Raji (cell line): Measurements from ENCODE around the gene NDFIP1.

Source experiments
- POLR2A ChIP-seq: IDR thresholded peaks from 2 replicates; pipeline ENCODE4 v1.6.1; 2011; ENCODE audit warnings: low read depth, low read length, control low read depth; ENCODE audit not compliant: insufficient read depth

The NDFIP1 gene, protein sequence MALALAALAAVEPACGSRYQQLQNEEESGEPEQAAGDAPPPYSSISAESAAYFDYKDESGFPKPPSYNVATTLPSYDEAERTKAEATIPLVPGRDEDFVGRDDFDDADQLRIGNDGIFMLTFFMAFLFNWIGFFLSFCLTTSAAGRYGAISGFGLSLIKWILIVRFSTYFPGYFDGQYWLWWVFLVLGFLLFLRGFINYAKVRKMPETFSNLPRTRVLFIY

DNA sequence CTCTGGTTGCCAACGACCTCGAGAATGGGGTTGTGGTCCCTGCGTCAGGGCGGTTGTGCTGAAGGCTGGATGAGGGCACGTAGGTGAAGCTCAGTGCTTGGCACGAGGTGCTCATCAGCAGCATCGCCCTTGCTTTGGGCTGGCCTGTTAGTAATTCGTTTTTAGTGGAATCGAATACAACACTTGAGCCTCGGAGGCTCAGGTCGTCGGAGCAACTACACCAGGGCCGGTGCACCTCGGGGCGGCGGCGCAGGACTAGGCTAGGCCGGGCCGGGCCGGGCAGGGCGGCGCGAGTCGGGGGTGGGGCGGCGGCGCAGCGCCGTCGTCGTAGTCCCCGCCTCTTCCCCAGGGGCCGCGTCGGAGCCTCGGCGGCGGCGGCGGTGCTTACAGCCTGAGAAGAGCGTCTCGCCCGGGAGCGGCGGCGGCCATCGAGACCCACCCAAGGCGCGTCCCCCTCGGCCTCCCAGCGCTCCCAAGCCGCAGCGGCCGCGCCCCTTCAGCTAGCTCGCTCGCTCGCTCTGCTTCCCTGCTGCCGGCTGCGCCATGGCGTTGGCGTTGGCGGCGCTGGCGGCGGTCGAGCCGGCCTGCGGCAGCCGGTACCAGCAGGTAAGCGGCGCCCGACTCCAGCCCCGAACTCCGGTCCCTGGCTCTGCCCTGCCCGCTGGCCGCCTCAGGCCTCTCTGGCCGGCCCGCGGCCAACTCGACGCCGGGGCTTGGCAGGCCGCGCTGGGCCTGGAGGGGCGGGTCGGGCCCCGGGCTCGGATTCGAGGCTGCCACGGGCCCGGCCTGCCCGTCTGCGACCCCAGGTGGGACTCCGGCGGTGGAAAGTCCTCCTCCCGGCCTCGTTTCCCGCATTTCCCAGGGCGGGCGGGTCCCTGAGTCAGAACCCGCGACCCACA, at the start of gene NDFIP1:
NDFIP1 (plus strand) TSS at position 348 of the 899 bp plus-strand sequence; CDS start at position 544, 196 bp downstream.
- TF ChIP-seq POLR2A = peak; percentile 76

DNA sequence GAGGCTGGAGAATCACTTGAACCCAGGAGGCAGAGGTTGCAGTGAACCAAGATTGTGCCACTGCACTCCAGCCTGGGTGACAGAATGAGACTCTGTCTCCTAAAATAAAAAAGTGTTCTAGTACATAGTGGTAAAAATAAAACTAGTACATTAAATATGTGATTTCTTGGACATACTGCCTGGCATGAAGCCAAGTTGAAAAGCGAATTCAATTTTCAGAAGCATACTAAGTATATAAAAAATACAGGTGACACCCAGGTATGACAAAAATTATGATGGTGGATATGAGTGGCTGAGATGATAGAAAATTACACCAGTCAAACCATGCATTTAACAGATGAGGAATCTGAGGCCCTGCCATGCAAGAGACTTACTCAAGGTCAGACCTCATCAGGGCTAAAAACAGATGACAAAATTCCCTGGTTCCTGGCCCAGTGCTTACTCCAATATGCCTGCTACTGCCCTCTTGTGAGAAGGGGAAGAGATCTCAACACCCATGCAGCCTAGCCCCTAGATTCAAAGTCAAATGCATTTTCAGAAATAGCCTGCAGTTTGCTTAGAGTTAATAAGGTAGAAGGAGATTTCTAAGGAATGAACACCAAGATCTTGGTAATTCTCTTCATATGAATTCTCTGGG, 49.2 kb upstream of the NDFIP1 start:
- no peak for TF ChIP-seq POLR2A

DNA sequence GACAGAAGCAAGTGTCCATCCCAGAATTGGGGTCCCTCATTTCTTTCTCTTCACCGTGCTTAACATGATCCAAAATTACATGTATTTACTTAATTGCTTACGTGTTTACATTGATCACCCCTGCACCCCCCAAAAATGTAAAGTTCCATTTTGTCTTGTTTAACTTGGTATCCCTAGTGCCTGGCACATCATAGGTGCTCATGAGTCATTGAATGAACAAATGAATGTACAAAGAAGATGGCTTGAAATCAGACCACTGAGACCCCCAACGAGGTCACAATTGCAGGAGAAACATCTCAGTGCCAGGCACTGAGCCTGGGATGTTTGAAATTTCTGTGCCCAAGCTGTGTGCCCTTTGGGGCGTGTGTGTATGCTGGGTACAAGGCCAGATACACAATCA, 45.2 kb upstream of the NDFIP1 start:
- no peak for TF ChIP-seq POLR2A

DNA sequence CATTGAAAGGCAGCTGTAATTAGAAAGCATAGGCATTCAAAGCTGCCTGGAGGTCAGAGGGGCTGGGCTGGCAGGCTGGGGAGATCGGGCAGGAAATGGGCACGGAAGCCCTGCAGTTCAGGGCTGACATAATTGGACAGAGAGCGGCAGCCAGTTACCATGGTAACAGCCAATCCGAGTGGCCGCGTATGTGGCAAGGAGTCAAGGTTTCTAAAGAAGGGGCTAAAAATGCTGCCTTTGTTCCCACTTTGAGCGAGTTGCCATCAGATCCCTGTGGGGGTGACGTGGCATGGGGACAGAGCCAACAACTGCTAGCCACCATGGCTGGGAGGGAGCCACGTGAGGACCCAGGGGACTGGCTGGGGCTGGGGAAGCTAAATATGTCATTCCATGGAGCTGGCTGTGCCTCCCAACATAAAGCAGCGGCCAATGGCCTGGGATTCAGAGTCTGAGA, 44.7 kb upstream of the NDFIP1 start:
- no peak for TF ChIP-seq POLR2A

DNA sequence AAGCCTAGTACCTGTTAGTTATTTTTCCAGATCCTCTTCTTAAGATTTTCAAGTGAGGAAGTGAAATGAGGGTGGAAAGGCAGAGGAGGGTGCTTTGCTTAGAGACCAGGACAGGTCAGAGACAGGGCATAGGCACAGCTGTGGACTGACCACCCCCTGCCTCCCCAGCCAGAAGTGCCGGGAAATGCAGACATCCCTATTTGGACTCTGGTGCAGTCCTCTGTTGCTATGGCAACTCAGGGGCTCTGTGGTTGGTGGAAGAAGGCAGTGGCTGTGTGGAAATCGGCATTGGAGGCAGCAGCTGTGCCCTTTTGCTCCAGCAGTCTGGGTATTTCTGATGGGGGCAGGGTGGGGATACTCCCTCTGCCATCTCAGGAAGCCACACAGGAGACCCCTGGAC, 43.3 kb upstream of the NDFIP1 start:
- no peak for TF ChIP-seq POLR2A

- TF ChIP-seq POLR2A = no peak
Observed at GRCh38 chr5:142069606-142070399, 38.8 kb upstream of the NDFIP1 start.

DNA sequence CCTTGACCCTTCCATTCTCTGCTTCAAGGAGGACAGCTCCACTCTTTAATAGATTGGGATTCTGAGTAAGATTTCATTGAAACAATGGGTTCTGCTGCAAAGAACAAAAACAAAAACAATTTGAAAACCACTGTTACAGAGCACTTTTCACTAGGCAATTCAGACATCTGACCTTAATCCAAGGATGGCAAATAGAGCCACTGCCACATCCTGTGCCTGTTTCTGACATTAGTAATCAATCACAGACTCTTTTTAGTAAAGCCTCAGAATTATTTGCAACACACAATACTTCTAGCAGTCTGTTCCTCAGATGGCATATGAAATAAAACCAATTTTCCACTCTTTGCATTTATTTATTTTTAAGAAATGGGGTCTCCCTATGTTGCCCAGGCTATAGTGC, 37.8 kb upstream of the NDFIP1 start:
- no peak for TF ChIP-seq POLR2A

GRCh38 chr5:142072488-142072887, 36.1 kb upstream of the NDFIP1 start:
- TF ChIP-seq POLR2A = no peak

DNA sequence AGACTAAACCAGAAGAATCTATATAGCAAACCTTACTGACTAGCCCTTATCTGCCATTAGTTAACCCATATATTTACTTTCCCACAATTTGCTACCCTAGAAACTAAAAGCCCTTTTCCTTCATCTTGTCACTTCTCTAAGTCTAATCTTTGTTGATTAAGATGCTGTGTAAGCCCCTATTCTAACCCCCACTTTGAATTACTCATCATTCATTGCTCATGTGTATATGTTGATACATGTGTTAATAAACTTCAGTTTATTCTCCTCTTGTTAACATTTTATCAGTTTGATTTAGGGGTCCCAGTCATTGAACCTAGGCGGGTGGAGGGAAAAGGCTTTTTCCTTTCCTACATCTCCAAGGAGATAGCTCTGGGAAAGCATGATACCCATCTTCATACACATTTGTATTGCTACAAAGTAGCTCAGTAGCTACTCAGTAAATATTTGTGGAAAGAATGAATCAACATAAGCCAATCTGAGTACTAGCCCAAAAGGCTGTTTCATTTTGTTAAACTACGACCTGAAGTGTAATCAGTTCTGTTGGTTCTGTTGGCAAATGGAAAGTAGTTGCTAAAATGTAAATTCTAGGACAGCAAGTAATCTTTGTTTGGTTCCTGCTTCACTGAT, 35.1 kb upstream of the NDFIP1 start:
- no peak for TF ChIP-seq POLR2A

DNA sequence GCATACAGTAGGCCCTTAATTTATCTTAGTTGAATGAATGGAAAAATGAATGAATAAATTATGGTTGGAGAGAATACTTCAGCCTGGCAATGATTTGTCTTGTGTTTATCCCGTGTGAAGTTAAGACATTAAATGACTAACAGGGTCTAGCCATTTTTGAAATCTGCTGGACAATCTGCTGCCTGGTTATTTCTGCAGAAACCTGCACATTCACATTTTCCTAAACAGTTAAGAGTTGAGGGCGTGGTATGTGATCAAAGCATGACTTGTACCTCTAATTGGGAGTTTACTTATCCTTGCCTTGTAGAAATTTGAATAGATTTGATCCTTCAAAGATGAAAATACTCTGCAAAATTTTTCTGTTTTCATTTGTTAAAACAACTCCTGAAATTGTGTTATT, 34.6 kb upstream of the NDFIP1 start:
- TF ChIP-seq POLR2A = no peak

GRCh38 chr5:142078221-142078620, 30.4 kb upstream of the NDFIP1 start:
- TF ChIP-seq POLR2A = no peak

DNA sequence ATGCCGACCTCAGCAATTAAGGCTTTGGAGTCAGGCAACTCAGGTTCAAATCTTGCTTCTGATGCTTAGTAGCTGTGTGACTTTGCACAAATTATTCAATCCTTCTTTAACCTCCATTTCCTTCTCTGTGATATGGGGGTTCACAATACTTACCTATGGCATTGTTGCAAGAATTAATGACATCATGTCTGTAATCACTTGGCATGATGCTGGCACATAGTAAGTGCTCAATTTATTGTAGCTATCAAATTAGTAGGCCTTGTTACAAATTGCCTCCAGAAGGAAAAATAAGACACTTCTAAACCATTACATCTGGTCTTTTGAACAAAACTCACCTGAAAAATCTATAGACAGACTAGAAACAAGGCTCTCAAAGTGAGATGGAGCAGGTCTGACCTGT, 29.9 kb upstream of the NDFIP1 start:
- TF ChIP-seq POLR2A = no peak

DNA sequence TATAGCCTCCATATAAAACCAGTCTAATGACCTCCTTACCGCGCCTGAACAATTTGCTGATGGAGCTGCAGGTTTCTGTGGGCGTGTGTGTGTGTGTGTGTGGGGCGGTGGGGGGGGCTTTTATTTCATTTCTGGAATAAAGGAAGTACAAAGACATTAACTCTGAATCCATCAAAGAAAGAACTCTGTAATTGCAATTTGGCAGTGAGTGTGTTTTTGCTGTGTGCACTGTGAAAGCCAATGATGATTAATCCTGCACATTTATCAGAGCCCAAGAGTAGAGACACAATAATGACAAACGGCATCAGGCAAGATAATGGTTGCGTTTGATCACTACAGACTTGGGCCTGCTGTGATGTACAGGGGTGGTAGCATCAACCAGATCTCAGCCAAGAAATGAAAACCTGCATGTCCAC, 29.3 kb upstream of the NDFIP1 start:
- no peak for TF ChIP-seq POLR2A

GRCh38 chr5:142080248-142080647, 28.3 kb upstream of the NDFIP1 start:
- TF ChIP-seq POLR2A = no peak
